GM23338 (cell line): Measurements from ENCODE around the gene EPHB1. TPM values are rescaled to one million over a fixed set of nuclear protein-coding genes. Genes with fewer than 3 reads are reported as not detected.

Source experiments
- ATAC-seq: fragments of 200-7000 bp; cut with Tn5 transposase; 3 replicates; pipeline ENCODE4 v1.9.1; 2020
- DNase-seq: peaks from one replicate; pipeline ENCODE4 v3.0.0-alpha.2; 2015; ENCODE audit warnings: low spot score
- H2AFZ ChIP-seq: fragments of 200-600 bp; sonication (generic); 2 replicates; pipeline ENCODE4 v1.8.0; 2016; ENCODE audit warnings: antibody characterized with exemption, mild to moderate bottlenecking, moderate library complexity
- H3F3A ChIP-seq: fragments of 200-600 bp; sonication (generic); replicated peaks from 2 replicates; pipeline ENCODE4 v1.8.0; 2017; ENCODE audit warnings: antibody characterized with exemption, mixed run types, low read depth
- H3K27ac ChIP-seq: fragments of 200-600 bp; sonication (generic); 2 replicates; pipeline ENCODE4 v1.6.1; 2016; ENCODE audit warnings: low read depth
- H3K27me3 ChIP-seq: fragments of 200-600 bp; sonication (generic); 2 replicates; pipeline ENCODE4 v1.8.0; 2016; ENCODE audit warnings: mild to moderate bottlenecking, mixed run types, moderate library complexity; ENCODE audit not compliant: insufficient read depth
- H3K36me3 ChIP-seq: fragments of 200-600 bp; sonication (generic); 2 replicates; pipeline ENCODE4 v1.8.0; 2016; ENCODE audit warnings: mild to moderate bottlenecking; ENCODE audit not compliant: insufficient read depth
- H3K4me1 ChIP-seq: fragments of 200-600 bp; sonication (generic); 2 replicates; pipeline ENCODE4 v1.8.0; 2016; ENCODE audit warnings: mild to moderate bottlenecking, moderate library complexity; ENCODE audit not compliant: insufficient read depth
- H3K4me2 ChIP-seq: fragments of 200-600 bp; sonication (generic); 2 replicates; pipeline ENCODE4 v1.7.1; 2017; ENCODE audit warnings: mixed run types
- H3K4me3 ChIP-seq: fragments of 200-600 bp; sonication (generic); 2 replicates; pipeline ENCODE4 v1.6.1; 2016; ENCODE audit warnings: mixed run types
- H3K79me2 ChIP-seq: fragments of 200-600 bp; sonication (generic); replicated peaks from 2 replicates; pipeline ENCODE4 v1.8.0; 2017; ENCODE audit warnings: mild to moderate bottlenecking; ENCODE audit not compliant: insufficient read depth
- H3K9me2 ChIP-seq: fragments of 200-600 bp; sonication (generic); 2 replicates; pipeline ENCODE4 v1.8.0; 2017; ENCODE audit not compliant: insufficient read depth
- H4K20me1 ChIP-seq: fragments of 200-600 bp; sonication (generic); replicated peaks from 2 replicates; pipeline ENCODE4 v1.8.0; 2017; ENCODE audit warnings: mild to moderate bottlenecking; ENCODE audit not compliant: insufficient read depth
- H3K27ac Mint-ChIP-seq: 2 replicates; pipeline ENCODE4 v1.8.0; 2020; ENCODE audit warnings: inconsistent platforms, mild to moderate bottlenecking, moderate library complexity, mixed read lengths
- H3K27me3 Mint-ChIP-seq: 3 replicates; pipeline ENCODE4 v1.8.0; 2022; ENCODE audit warnings: low read depth, mild to moderate bottlenecking, moderate library complexity, mixed read lengths, inconsistent platforms; ENCODE audit not compliant: insufficient read depth, poor library complexity
- H3K36me3 Mint-ChIP-seq: 3 replicates; pipeline ENCODE4 v1.8.0; 2021; ENCODE audit warnings: low read depth, mild to moderate bottlenecking, inconsistent platforms, moderate library complexity, mixed read lengths
- H3K4me1 Mint-ChIP-seq: 3 replicates; pipeline ENCODE4 v1.8.0; 2020; ENCODE audit warnings: mild to moderate bottlenecking, inconsistent platforms, mixed read lengths
- H3K4me3 Mint-ChIP-seq: 3 replicates; pipeline ENCODE4 v1.8.0; 2021; ENCODE audit warnings: moderate library complexity, mild to moderate bottlenecking, inconsistent platforms, mixed read lengths
- H3K9me3 Mint-ChIP-seq: 3 replicates; pipeline ENCODE4 v1.8.0; 2020; ENCODE audit warnings: moderate library complexity, mild to moderate bottlenecking, inconsistent platforms, mixed read lengths
- CREB1 ChIP-seq: fragments of 250-450 bp; sonication (Bioruptor Pico); IDR thresholded peaks from 2 replicates; pipeline ENCODE4 v1.5.0; 2020; ENCODE audit warnings: low read depth, mild to moderate bottlenecking, moderate library complexity
- CTCF ChIP-seq, 2 experiments: fragments of 200-600 bp in 1 of 2; sonication (generic) in 1 of 2; conservative IDR thresholded peaks; 2 replicates each; pipeline versions ENCODE4 v1.5.1 to v1.6.1; 2016 to 2017; ENCODE audit warnings: antibody characterized with exemption in 2 of 2, low read depth in 2 of 2, mild to moderate bottlenecking in 2 of 2, moderate library complexity in 1 of 2
- EZH2phosphoT487 ChIP-seq: fragments of 200-600 bp; sonication (generic); IDR thresholded peaks from one replicate; pipeline ENCODE4 v1.8.1; 2018; ENCODE audit warnings: antibody characterized with exemption; ENCODE audit not compliant: unreplicated experiment
- NANOG ChIP-seq: IDR thresholded peaks from 2 replicates; pipeline ENCODE4 v1.6.1; 2016; ENCODE audit warnings: antibody characterized with exemption, borderline replicate concordance
- POLR2AphosphoS5 ChIP-seq: IDR thresholded peaks from 2 replicates; pipeline ENCODE4 v1.6.1; 2016; ENCODE audit warnings: antibody characterized with exemption, low read depth
- STAT1 ChIP-seq: IDR thresholded peaks from one replicate; pipeline ENCODE4 v1.6.1; 2016; ENCODE audit warnings: antibody characterized with exemption; ENCODE audit not compliant: unreplicated experiment
- ZNF114 ChIP-seq: fragments of 250-450 bp; sonication (Bioruptor Pico); IDR thresholded peaks from 2 replicates; pipeline ENCODE4 v1.5.0; 2020; ENCODE audit warnings: mild to moderate bottlenecking, moderate library complexity
- ZNF462 ChIP-seq: fragments of 250-450 bp; sonication (Bioruptor Pico); IDR thresholded peaks from 2 replicates; pipeline ENCODE4 v1.5.0; 2020; ENCODE audit warnings: mild to moderate bottlenecking, moderate library complexity
- polyA plus RNA-seq: library from polyadenylated mRNA; unstranded; fragments of >200 nt; fragmentation: Nextera tagmentation; extraction: Ambion mirVana; gene quantifications from 2 replicates; pipeline ENCODE4 v1.2.1, GENCODE V29; 2016
- total RNA-seq: library from RNA; depleted of rRNA; stranded (reverse); fragments of >200 nt; shearing (Covaris generic); gene quantifications from 2 replicates; pipeline ENCODE4 v1.2.3, GENCODE V29; 2014
- TF ChIP-seq, protein P1 (sequence below): IDR thresholded peaks from one replicate; pipeline ENCODE4 v1.6.1; 2018; ENCODE audit warnings: antibody characterized with exemption; ENCODE audit not compliant: unreplicated experiment

The EPHB1 gene
- total and polyA plus RNA-seq, 2 experiments from 2014 or later, result 2.7 to 5.2 TPM

GRCh38 chr3:134829721-134830120 lies 34.7 kb downstream of the EPHB1 start:
- H3K36me3 Mint-ChIP-seq, result no peaks in the 10 kb centered on the region
- Histone ChIP-seq H4K20me1 (no peaks in the 10 kb centered on the region), H2AFZ (no peak overlapping the region), H3K27me3 (no peaks in the 10 kb centered on the region), H3K36me3 (no peaks in the 10 kb centered on the region), H3K27ac (no peak overlapping the region), H3K9me2 (peaks cover 3% of the 10 kb centered on the region), H3K4me1 (no peaks in the 10 kb centered on the region), H3K4me2 (no peak overlapping the region), H3F3A (no peaks in the 10 kb centered on the region), H3K4me3 (no peak overlapping the region), H3K79me2 (no peaks in the 10 kb centered on the region)
- peaks cover 4% of the 10 kb centered on the region; the same call in 1 of the 3 replicates for H3K4me1 Mint-ChIP-seq
- ATAC-seq, result no peak
- H3K27ac Mint-ChIP-seq, result no peak overlapping the region
- DNase-seq, result no peak
- TF ChIP-seq ZNF114 (CRISPR knock-in tag) (no peak), POLR2AphosphoS5 (no peak), ZNF462 (CRISPR knock-in tag) (no peak), CREB1 (no peak), STAT1 (no peak), CTCF (conservative IDR thresholded peaks at IDR 0.05; ENCODE audit: low read depth in 2 of 2) (no peak), EZH2phosphoT487 (no peak), NANOG (no peak)
- TF ChIP-seq, protein P1, sequence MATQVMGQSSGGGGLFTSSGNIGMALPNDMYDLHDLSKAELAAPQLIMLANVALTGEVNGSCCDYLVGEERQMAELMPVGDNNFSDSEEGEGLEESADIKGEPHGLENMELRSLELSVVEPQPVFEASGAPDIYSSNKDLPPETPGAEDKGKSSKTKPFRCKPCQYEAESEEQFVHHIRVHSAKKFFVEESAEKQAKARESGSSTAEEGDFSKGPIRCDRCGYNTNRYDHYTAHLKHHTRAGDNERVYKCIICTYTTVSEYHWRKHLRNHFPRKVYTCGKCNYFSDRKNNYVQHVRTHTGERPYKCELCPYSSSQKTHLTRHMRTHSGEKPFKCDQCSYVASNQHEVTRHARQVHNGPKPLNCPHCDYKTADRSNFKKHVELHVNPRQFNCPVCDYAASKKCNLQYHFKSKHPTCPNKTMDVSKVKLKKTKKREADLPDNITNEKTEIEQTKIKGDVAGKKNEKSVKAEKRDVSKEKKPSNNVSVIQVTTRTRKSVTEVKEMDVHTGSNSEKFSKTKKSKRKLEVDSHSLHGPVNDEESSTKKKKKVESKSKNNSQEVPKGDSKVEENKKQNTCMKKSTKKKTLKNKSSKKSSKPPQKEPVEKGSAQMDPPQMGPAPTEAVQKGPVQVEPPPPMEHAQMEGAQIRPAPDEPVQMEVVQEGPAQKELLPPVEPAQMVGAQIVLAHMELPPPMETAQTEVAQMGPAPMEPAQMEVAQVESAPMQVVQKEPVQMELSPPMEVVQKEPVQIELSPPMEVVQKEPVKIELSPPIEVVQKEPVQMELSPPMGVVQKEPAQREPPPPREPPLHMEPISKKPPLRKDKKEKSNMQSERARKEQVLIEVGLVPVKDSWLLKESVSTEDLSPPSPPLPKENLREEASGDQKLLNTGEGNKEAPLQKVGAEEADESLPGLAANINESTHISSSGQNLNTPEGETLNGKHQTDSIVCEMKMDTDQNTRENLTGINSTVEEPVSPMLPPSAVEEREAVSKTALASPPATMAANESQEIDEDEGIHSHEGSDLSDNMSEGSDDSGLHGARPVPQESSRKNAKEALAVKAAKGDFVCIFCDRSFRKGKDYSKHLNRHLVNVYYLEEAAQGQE, result no peak
- no peak overlapping the region for H3K4me3 Mint-ChIP-seq
- peaks cover 3% of the 10 kb centered on the region for H3K27me3 Mint-ChIP-seq
- H3K9me3 Mint-ChIP-seq, result no peaks in the 10 kb centered on the region
